GM12878 (cell line): ENCODE data around the gene FNDC3B. TPM values are rescaled to one million over a fixed set of nuclear protein-coding genes. Genes with fewer than 3 reads are reported as not detected.

Source experiments
- ATAC-seq: fragments of 200-7000 bp; cut with Tn5 transposase; 3 replicates; pipeline ENCODE4 v1.9.1; 2020; ENCODE audit warnings: mild to moderate bottlenecking, moderate library complexity
- BruUV-seq: library from RNA; stranded (reverse); fragments of 400-500 nt; replicated peaks from 2 replicates; lab custom pipeline; 2021; lab: Mats Ljungman, UMichigan
- CTCF ChIA-PET: fragments of 300-600 bp; sonication (Branson Sonifier 250); formaldehyde crosslinking; extraction: SDS; loops from one replicate; lab custom pipeline; 2021; ENCODE audit warnings: inconsistent platforms; lab: Yijun Ruan, JAX
- POLR2A ChIA-PET: fragments of 350-600 bp; formaldehyde crosslinking; extraction: SDS; loops from one replicate; lab custom pipeline; 2021; ENCODE audit warnings: inconsistent platforms; lab: Charles Lee
- RAD21 ChIA-PET: fragments of 300-600 bp; sonication (Branson Sonifier 250); formaldehyde crosslinking; loops from one replicate; lab custom pipeline; 2023; ENCODE audit warnings: antibody characterized with exemption; ENCODE audit not compliant: unreplicated experiment; lab: Charles Lee
- SMC1A ChIA-PET: fragments of 300-600 bp; sonication (Branson Sonifier 250); formaldehyde crosslinking; loops from one replicate; lab custom pipeline; 2023; ENCODE audit not compliant: unreplicated experiment, uncharacterized antibody; lab: Charles Lee
- DNase-seq: peaks from one replicate; pipeline ENCODE4 v3.0.0-alpha.2; 2011; ENCODE audit warnings: low read depth, low spot score
- FAIRE-seq: peaks from 3 replicates; lab custom pipeline; 2011; peaks lifted over from hg19 to GRCh38; lab: Jason Lieb, UNC
- H2AFZ ChIP-seq: 2 replicates; pipeline ENCODE4 v1.6.0; 2011; ENCODE audit warnings: low read depth, low read length, control low read depth; ENCODE audit not compliant: control insufficient read depth
- H3K27ac ChIP-seq: 2 replicates; pipeline ENCODE4 v1.5.1; 2011; ENCODE audit warnings: control low read depth; ENCODE audit not compliant: control insufficient read depth, insufficient read depth
- H3K27me3 ChIP-seq, 2 experiments: replicated peaks in 1 of 2; 2 replicates each; pipeline versions ENCODE4 v1.6.0 to v1.6.1; 2011; ENCODE audit warnings: low read length in 1 of 2; ENCODE audit not compliant: control insufficient read depth in 2 of 2, insufficient read depth in 2 of 2
- H3K36me3 ChIP-seq, 2 experiments: 2 replicates each; pipeline ENCODE4 v1.5.1; 2011; ENCODE audit warnings: low read length in 1 of 2; ENCODE audit not compliant: control insufficient read depth in 2 of 2, insufficient read depth in 2 of 2
- H3K4me1 ChIP-seq: 2 replicates; pipeline ENCODE4 v1.6.1; 2011; ENCODE audit warnings: mild to moderate bottlenecking, low read length, moderate library complexity, mixed read lengths; ENCODE audit not compliant: control insufficient read depth, insufficient read depth
- H3K4me2 ChIP-seq: 2 replicates; pipeline ENCODE4 v1.6.0; 2011; ENCODE audit warnings: control low read depth; ENCODE audit not compliant: control insufficient read depth, insufficient read depth
- H3K4me3 ChIP-seq: fragments of 200-600 bp; sonication (generic); 2 replicates; pipeline ENCODE4 v1.5.1; 2016
- H3K79me2 ChIP-seq: 2 replicates; pipeline ENCODE4 v1.6.0; 2011; ENCODE audit warnings: low read length; ENCODE audit not compliant: control insufficient read depth, insufficient read depth
- H3K9ac ChIP-seq: 2 replicates; pipeline ENCODE4 v1.8.0; 2011; ENCODE audit warnings: low read length, control low read depth, mixed read lengths; ENCODE audit not compliant: control insufficient read depth, insufficient read depth
- H3K9me3 ChIP-seq: replicated peaks from 3 replicates; pipeline ENCODE4 v1.5.1; 2011; ENCODE audit warnings: mild to moderate bottlenecking, low read length; ENCODE audit not compliant: control insufficient read depth, insufficient read depth
- H4K20me1 ChIP-seq: 2 replicates; pipeline ENCODE4 v1.6.0; 2011; ENCODE audit not compliant: control insufficient read depth, insufficient read depth
- ATF2 ChIP-seq: IDR thresholded peaks from 2 replicates; pipeline ENCODE4 v1.6.1; 2012; ENCODE audit warnings: low read length, inconsistent platforms
- ATF7 ChIP-seq: fragments of 450-650 bp; IDR thresholded peaks from 2 replicates; pipeline ENCODE4 v1.6.1; 2016; ENCODE audit warnings: low read depth, mild to moderate bottlenecking
- BMI1 ChIP-seq: fragments of 450-650 bp; IDR thresholded peaks from 2 replicates; pipeline ENCODE4 v1.6.1; 2016; ENCODE audit warnings: mild to moderate bottlenecking, moderate library complexity, borderline replicate concordance
- CHD2 ChIP-seq: IDR thresholded peaks from 2 replicates; pipeline ENCODE4 v1.6.1; 2011; ENCODE audit warnings: low read depth, low read length, improper control_type of control experiment, borderline replicate concordance
- ETV6 ChIP-seq, 2 experiments: fragments of 450-650 bp in 1 of 2; IDR thresholded peaks in 1 of 2; conservative IDR thresholded peaks in 1 of 2; 2 replicates each; pipeline ENCODE4 v1.6.1; 2014; ENCODE audit warnings: antibody characterized with exemption in 1 of 2, borderline replicate concordance in 1 of 2, low read depth in 1 of 2, mild to moderate bottlenecking in 1 of 2, moderate library complexity in 1 of 2
- FOXK2 ChIP-seq: fragments of 450-650 bp; IDR thresholded peaks from 2 replicates; pipeline ENCODE4 v1.6.1; 2017; ENCODE audit warnings: mild to moderate bottlenecking, moderate library complexity
- GABPA ChIP-seq: IDR thresholded peaks from 2 replicates; pipeline ENCODE4 v1.6.1; 2014; ENCODE audit warnings: antibody characterized with exemption, low read depth, mild to moderate bottlenecking, inconsistent platforms
- KDM1A ChIP-seq: fragments of 200-600 bp; sonication (generic); IDR thresholded peaks from 2 replicates; pipeline ENCODE4 v1.6.1; 2016; ENCODE audit warnings: borderline replicate concordance
- MTA2 ChIP-seq: fragments of 450-650 bp; IDR thresholded peaks from 2 replicates; pipeline ENCODE4 v1.6.1; 2016; ENCODE audit warnings: low read depth, mild to moderate bottlenecking, moderate library complexity
- NFIC ChIP-seq: IDR thresholded peaks from 2 replicates; pipeline ENCODE4 v1.6.1; 2012; ENCODE audit warnings: low read depth, mild to moderate bottlenecking, inconsistent platforms, low read length, moderate library complexity
- NRF1 ChIP-seq: conservative IDR thresholded peaks from 2 replicates; pipeline ENCODE4 v1.6.1; 2011; ENCODE audit warnings: mild to moderate bottlenecking, low read depth, low read length, improper control_type of control experiment
- RUNX3 ChIP-seq: IDR thresholded peaks from 2 replicates; pipeline ENCODE4 v1.6.1; 2012; ENCODE audit warnings: low read length, inconsistent platforms
- SMAD1 ChIP-seq: fragments of 450-650 bp; IDR thresholded peaks from 2 replicates; pipeline ENCODE4 v1.6.1; 2018; ENCODE audit warnings: mild to moderate bottlenecking, low read depth; ENCODE audit not compliant: partially characterized antibody
- SREBF2 ChIP-seq: IDR thresholded peaks from 2 replicates; pipeline ENCODE4 v1.6.1; 2012; ENCODE audit warnings: mild to moderate bottlenecking, low read length
- STAT3 ChIP-seq: IDR thresholded peaks from 2 replicates; pipeline ENCODE4 v1.6.1; 2011; ENCODE audit warnings: low read depth, low read length, improper control_type of control experiment
- SUZ12 ChIP-seq: fragments of 200-600 bp; sonication (generic); IDR thresholded peaks from one replicate; pipeline ENCODE4 v1.6.1; 2018; ENCODE audit warnings: antibody characterized with exemption, mild to moderate bottlenecking; ENCODE audit not compliant: unreplicated experiment
- TAF1 ChIP-seq: IDR thresholded peaks from 2 replicates; pipeline ENCODE4 v1.6.1; 2011; ENCODE audit warnings: mild to moderate bottlenecking, low read depth, low read length, borderline replicate concordance
- TBL1XR1 ChIP-seq: IDR thresholded peaks from 2 replicates; pipeline ENCODE4 v1.6.1; 2012; ENCODE audit warnings: low read depth, low read length, improper control_type of control experiment
- ZBTB4 ChIP-seq: fragments of 450-650 bp; formaldehyde crosslinking; IDR thresholded peaks from 2 replicates; pipeline ENCODE4 v1.4.0; 2022; ENCODE audit warnings: mild to moderate bottlenecking, moderate library complexity
- ZSCAN29 ChIP-seq: fragments of 450-650 bp; IDR thresholded peaks from 2 replicates; pipeline ENCODE4 v1.6.1; 2017; ENCODE audit warnings: mild to moderate bottlenecking, moderate library complexity
- WGBS: methylation state at CpG from one replicate; pipeline ENCODE4 v1.1.6; 2016; ENCODE audit warnings: low lambda C conversion rate; ENCODE audit not compliant: insufficient replicate concordance, insufficient coverage; ENCODE audit errors: missing lambda C conversion rate; 5-methylcytosine and 5-hydroxymethylcytosine counted together
- in situ Hi-C: fragments of 300-500 bp; cut with MboI; formaldehyde crosslinking; loops from 9 replicates; pipeline ENCODE4 v1.14.3; 2018; ENCODE audit warnings: mixed read lengths
- intact Hi-C: fragments of 100-400 bp; cut with micrococcal nuclease; formaldehyde crosslinking; loops from one replicate; pipeline ENCODE4 v1.14.2; 2022; ENCODE audit not compliant: unreplicated experiment
- polyA plus RNA-seq, 11 experiments: library from polyadenylated mRNA; depleted of rRNA in 4 of 11; unstranded in 6 of 11; stranded (reverse) in 5 of 11; fragments of >200 nt; fragmentation: Nextera tagmentation in 4 of 11; fragmentation: Illumina TruSeq in 1 of 11; extraction: Ambion mirVana in 4 of 11; extraction: Trizol in 1 of 11; gene quantifications; 1 replicate in 1 of 11; 2 replicates in 10 of 11; pipeline versions ENCODE4 v1.2.1 to v1.2.3, GENCODE V29; 2011 to 2016; ENCODE audit warnings: inconsistent platforms in 2 of 11, missing spikeins in 2 of 11, low read depth in 1 of 11
- total RNA-seq, 4 experiments: library from RNA; depleted of rRNA in 3 of 4; stranded (reverse); fragments of >200 nt in 3 of 4; fragmentation: Illumina TruSeq in 1 of 4; extraction: Trizol in 1 of 4; gene quantifications; 2 replicates each; pipeline versions ENCODE4 v1.2.1 to v1.2.3, GENCODE V29; 2013 to 2021

The FNDC3B gene
- total and polyA plus RNA-seq, 10 of the 15 experiments (the other 5 are each of a cell fraction or from before 2014, with no cell fraction given), result 7.9 to 35.0 (median 18.5) TPM

- Histone ChIP-seq H3K9ac (no peak overlapping the region), H3K9me3 (no peaks in the 10 kb centered on the region), H2AFZ (no peak overlapping the region), H3K79me2 (peaks cover 7% of the 10 kb centered on the region), H3K36me3 (peaks cover 7 to 23% of the 10 kb centered on the region in 2 experiments; a peak in 3 of 4 replicates), H3K4me1 (no peaks in the 10 kb centered on the region), H3K27ac (no peak overlapping the region), H3K27me3 (no peaks in the 10 kb centered on the region), H4K20me1 (no peaks in the 10 kb centered on the region; the same call in 1 of the 2 replicates), H3K4me2 (no peak overlapping the region), H3K4me3 (no peak overlapping the region)
- no peak for TF ChIP-seq ZBTB4
- no peak for TF ChIP-seq BMI1
- TF ChIP-seq FOXK2, result no peak
- no peak for TF ChIP-seq SMAD1
- no peak for TF ChIP-seq TBL1XR1
- TF ChIP-seq NRF1, result no peak
- no peak for TF ChIP-seq ATF7
- TF ChIP-seq MTA2, result no peak
- TF ChIP-seq GABPA, result no peak
- TF ChIP-seq STAT3, result no peak
- TF ChIP-seq SREBF2, result no peak
- no peak for TF ChIP-seq KDM1A
- TF ChIP-seq ATF2, result no peak
- TF ChIP-seq NFIC, result no peak
- TF ChIP-seq ZSCAN29, result no peak
- no peak for TF ChIP-seq TAF1
- TF ChIP-seq ETV6 (conservative IDR thresholded peaks at IDR 0.05 in 1 of 2, IDR thresholded peaks at IDR 0.05 in 1 of 2; ENCODE audit: borderline replicate concordance in 1 of 2, low read depth in 1 of 2), result no peak
- no peak for TF ChIP-seq RUNX3
- no peak for TF ChIP-seq SUZ12
- no peak for TF ChIP-seq CHD2
- ChIA-PET RAD21 (no interaction called here), SMC1A (interaction anchor here (1.0 to 1.5 kb wide), 3 partner anchors 13 to 160 kb away, joined by 3 to 6 read pairs (median 5); no protein-coding TSS in a partner anchor), CTCF (interaction anchor here (0.7 to 1.4 kb wide), 3 partner anchors 16 to 79 kb away, joined by 3 to 5 read pairs (median 3); no protein-coding TSS in a partner anchor), POLR2A (interaction anchor here (0.7 kb wide), 1 partner anchor 26 kb away, joined by 3 read pairs; no protein-coding TSS in a partner anchor)
- BruUV-seq, result no TSS peak
- intact Hi-C loops (no loop called here), in situ Hi-C loops (no loop called here)
- WGBS, result 50% methylated on average over 1 of the region's 1 CpG
- DNase-seq (no peak), ATAC-seq (no peak), FAIRE-seq (no peak)
Observed at GRCh38 chr3:172115059-172115458, 75.7 kb downstream of the FNDC3B start.
